ENCODE results near the gene CHST2.
"Not testable (repeated sequence)": the region's sequence is repeated elsewhere in the genome, so short reads cannot be mapped to it uniquely, and the experiment has no call there.

CHST2 gene, protein sequence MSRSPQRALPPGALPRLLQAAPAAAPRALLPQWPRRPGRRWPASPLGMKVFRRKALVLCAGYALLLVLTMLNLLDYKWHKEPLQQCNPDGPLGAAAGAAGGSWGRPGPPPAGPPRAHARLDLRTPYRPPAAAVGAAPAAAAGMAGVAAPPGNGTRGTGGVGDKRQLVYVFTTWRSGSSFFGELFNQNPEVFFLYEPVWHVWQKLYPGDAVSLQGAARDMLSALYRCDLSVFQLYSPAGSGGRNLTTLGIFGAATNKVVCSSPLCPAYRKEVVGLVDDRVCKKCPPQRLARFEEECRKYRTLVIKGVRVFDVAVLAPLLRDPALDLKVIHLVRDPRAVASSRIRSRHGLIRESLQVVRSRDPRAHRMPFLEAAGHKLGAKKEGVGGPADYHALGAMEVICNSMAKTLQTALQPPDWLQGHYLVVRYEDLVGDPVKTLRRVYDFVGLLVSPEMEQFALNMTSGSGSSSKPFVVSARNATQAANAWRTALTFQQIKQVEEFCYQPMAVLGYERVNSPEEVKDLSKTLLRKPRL

DNA sequence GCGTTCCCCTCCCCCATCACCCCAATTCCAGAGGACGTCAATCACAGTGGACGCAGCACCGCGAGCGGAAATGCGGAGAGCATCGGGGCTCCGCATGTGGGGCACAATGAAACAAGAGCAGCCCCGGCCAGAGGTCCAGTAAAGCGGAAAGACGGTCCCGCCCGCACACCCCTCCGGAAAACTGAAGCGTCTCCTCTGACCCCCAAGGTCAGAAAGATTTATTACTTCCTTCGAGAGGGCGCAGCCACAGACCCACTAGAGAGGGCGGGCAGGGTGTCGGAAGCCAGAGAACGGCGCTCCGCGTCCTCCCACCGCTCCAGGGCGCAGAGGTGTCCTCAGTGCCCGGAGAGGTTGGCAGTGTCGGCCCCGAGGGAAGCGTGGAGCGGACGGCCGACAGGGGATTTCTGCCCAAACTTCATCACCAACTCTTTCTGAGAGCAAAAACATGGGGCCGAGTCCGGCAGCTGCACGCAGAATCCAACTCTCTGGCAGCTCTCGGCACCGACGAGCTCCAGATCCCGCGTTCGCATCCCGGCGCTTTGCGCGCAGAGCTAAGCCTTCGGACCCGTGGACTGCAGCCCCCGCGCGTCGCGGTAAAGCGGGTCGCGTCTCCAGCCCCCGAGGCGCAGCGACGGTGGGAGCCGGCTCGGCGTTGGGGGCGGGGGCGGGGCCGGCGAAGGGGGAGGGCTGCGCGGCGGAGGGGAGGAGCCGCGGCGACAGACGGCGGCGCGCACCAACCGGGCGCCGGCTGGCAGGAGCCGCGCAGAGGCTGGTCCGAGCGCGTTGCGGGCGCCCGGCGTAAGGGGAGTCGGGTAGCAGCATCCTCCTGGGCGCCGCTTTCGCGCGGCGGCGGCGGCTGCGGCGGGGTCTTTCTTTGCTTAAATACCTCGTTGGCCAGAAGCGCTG is at the start of gene CHST2:
CHST2 (plus strand) TSS at position 763 of the 906 bp plus-strand sequence. CDS start 1,046 bp downstream, outside the sequence.
- DNase-seq, result peak; percentile 50

DNA sequence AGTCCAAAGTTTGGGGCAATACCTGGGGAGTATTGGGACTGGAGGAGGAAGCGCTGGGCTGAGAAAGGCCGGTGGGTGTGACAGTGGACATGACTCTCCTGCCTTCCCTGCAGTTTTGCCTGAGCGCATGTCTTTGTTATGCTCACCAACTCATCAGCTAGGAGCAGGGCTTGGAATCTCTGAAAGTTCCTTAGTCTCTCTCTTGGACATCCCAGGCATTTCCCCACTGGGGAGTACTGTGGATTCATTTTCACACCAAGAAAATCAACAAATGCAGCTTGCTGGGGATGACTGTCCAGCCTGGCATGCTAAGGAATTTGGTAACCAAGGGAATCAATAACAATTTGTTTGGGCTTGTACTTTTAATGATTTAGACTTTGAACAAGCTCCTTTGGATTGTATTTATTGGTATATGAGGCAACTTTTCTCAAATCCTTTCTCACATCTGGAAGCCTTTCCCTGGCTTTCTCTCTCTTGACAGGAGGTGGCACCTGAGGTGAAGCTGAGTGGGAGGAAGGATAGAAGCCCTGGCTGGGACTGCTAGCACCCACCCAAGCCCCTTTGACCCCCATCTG is 48.5 kb upstream of the CHST2 start:
- no peak for DNase-seq

DNA sequence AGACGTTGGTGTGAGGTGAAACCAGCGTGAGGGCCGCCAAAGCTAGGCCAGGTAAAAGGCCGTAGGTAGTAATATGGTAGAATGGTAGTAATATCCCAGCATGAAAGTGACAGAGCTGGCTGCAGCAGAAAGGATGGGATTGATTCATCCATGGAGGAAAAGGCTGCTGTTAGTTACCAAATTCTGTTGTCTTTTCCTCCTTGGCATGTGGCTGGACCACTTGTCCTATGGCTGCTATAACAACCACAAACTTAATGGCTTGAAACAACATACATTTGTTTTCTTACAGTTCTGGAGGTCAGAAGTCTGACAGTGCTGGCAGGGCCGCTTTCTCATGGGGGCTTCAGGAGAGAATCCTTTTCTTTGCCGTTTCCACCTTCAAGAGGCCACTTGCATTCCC is 47.8 kb upstream of the CHST2 start:
- DNase-seq, result no peak

- not testable (repeated sequence) for DNase-seq
Measured at GRCh38 chr3:143072298-143073020, 47.1 kb upstream of the CHST2 start.

- not testable (repeated sequence) for DNase-seq
Measured at GRCh38 chr3:143073541-143073940, 46.0 kb upstream of the CHST2 start.

DNA sequence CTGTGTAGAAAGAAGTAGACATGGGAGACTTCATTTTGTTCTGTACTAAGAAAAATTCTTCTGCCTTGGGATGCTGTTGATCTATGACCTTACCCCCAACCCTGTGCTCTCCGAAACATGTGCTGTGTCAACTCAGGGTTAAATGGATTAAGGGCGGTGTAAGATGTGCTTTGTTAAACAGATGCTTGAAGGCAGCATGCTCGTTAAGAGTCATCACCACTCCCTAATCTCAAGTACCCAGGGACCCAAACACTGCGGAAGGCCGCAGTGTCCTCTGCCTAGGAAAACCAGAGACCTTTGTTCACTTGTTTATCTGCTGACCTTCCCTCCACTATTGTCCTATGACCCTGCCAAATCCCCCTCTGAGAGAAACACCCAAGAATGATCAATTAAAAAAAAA is 45.6 kb upstream of the CHST2 start:
- DNase-seq, result not testable (repeated sequence)

DNA sequence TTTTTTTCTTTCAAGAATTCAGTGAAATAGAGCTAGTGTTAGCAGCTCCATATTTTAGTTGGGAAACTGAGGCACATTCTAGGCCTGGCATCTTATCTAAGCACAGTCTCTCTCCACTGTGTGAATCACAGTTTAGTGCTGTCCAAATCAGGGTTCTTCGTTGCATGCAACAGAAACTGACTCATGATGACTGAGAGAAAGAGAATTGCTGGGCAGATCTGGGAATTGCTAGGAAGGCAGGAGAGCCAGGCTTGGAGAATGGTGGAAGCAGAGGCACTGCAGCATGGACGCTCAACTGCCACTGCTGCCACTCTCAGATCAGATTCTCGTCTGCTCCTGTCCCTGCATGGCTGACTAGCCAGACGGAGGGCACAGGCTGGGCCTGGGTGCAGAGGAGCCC is 40.7 kb upstream of the CHST2 start:
- no peak for DNase-seq

GRCh38 chr3:143080196-143080595 is 39.4 kb upstream of the CHST2 start:
- no peak for DNase-seq

DNA sequence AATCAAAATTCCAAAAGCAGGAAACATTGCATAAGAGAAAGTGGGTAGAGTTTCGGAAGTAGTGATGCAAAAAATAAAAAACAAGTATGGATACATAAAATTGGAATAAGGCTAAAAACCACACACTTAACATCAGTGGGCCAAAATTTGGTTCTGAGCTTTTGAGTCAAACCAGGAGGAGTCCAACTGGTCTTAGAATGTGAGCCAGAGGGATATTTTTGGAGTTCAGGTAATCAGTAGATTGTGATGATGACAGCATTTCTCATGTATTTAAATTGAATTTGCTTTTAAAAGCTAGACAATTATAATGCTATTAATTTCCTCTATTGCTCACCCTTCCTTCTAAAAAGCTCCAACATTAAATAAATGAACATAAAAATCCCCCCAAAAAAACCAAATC is 38.2 kb upstream of the CHST2 start:
- DNase-seq, result no peak

DNA sequence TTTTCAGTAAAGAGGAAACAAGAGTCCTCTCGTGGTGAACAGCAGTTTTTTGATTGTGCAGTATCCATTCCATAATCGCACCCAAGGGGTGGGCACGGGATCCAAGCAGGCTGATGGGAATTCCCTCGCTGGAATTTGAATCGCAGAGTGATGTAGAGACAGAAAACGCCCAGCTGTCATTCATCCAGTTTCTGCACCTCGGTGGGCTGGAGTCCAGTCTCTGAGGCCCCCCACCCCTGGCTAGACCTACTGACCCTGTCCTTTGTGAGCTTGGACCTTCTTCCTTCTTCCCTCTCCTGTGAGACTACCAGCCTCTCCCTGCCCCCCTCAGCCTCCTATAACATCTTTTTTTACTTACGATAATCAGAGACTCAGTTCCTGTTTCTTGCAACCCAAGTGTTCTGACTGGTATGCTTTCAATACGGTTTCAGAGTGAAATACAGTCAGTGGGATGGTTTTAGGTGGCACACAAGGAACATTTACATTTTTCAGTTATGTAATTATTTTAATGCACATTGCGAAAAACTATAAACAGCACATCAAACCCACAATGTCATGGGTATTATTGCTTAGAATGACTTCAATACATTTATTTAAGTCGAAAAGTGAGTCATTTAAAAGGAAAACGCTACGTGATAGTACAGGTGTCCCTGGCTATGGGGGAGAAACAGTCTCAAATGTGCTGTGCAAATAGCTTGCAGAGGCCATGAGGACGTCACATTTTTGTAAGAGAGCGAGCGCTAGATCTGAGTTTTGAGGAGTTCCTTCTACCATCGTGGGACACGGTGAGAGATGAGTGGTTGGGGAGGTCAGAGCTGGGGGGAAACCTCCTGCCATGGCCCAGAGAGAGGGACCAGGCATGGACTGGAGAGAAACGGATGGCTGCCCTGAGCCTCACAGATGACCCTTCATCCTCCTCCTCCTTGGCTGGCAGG is 37.5 kb upstream of the CHST2 start:
- DNase-seq, result no peak

- no peak for DNase-seq
Measured at GRCh38 chr3:143083781-143084180, 35.8 kb upstream of the CHST2 start.

- no peak for DNase-seq
Measured at GRCh38 chr3:143084856-143085731, 34.5 kb upstream of the CHST2 start.

- DNase-seq, result no peak
Measured at GRCh38 chr3:143088835-143089234, 30.7 kb upstream of the CHST2 start.

DNA sequence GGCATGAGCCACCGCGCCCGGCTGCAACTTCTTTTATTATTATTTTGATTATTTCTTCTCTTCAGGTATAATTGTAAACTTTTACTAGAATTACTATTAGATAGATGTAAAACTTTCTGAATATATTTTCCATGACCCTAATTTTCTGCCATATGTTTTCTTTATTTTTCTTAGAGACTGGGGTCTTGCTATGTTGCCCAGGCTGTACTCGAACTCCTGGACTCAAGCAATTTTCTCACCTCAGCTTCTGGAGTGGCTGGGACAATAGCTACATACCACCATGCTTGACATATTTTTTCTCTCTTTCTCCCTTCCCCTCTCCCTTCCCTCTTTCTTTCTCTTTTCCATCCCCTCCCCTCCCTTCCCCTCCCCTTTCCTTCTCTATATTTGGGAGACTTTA is 29.6 kb upstream of the CHST2 start:
- DNase-seq, result no peak

GRCh38 chr3:143090486-143090885 is 29.1 kb upstream of the CHST2 start:
- no peak for DNase-seq

DNA sequence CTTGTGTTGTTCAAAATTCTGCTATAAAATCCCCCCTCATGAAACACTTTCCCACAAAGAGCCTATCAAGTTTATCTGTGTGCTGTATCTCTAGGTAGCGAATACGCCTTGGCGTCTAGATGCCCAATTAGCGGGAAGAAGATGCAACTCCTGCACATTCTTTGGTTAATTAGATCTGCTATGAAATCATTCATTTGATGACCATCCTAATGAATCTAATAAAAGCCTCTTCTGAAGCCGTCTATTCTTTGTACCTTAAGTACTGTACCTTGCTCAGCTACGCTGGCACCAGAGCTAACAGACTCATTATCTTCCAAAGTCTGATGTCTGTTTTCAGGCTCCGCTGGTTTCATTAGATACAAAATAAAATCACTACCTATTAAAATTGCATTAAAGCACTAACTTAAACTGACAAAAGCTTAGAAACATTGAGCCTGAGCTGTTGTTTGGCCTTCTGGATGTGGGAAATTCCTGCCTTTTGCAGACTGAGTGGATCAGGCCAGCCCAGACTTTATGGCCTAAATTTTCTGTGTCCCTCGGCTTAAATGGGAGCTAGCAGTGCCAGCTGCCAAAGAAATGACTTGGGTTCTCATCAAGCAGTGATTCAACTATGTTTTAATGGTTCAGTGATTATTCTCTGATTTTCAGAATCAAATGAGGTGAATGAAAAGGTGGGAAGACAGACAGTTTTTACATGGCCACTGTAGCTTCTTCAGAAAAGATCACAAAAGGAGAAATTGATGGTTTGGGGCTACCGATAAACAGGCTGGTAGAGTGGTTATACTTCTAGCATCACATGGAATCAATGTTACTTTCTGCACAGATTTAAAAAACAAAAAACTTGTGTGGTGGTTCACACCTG is 28.4 kb upstream of the CHST2 start:
- DNase-seq, result no peak

- DNase-seq, result no peak
Measured at GRCh38 chr3:143092191-143092590, 27.4 kb upstream of the CHST2 start.

- no peak for DNase-seq
Measured at GRCh38 chr3:143095813-143096212, 23.8 kb upstream of the CHST2 start.

DNA sequence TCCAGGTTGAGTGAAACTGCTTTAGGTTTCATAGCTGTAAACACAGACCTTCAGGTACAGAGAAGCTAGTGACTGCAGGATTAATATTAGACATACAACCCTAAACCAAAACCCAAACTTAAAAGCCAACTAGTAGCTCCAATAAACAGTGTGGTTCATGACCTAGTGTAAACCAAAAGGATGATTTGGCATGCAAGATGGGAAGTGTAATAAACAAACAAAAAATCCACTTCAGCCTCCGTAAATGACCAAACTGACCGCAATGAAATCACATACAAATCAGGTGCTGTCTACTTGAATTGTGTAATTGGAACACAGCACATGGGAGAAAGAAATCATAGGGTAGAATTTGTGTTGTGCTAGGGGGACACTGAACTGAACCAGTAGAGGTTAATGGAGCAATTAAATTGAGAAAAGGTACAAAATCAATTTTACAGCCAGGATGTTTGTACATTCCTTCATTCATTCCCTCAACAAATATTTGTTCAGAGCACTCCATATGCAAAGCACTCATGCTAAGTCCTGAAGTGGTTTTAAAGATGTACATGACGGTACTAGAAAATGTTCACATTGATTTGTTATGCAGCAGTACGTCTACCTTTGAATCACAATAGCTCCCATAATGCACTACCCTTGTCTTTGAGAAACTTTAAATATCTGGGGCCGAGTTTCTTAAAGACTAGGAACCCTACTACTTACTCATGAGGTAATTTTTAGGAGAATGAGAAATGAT is 21.4 kb upstream of the CHST2 start:
- peak; percentile 52 for DNase-seq
